Measurements from ENCODE around the gene H19.
A peak's percentile ranks its signal among the peaks of the same experiment; 100 is the strongest.

GRCh38 chr11:1953489-1954266 lies 44.0 kb downstream of the H19 start:
- TF ChIP-seq, protein P1, sequence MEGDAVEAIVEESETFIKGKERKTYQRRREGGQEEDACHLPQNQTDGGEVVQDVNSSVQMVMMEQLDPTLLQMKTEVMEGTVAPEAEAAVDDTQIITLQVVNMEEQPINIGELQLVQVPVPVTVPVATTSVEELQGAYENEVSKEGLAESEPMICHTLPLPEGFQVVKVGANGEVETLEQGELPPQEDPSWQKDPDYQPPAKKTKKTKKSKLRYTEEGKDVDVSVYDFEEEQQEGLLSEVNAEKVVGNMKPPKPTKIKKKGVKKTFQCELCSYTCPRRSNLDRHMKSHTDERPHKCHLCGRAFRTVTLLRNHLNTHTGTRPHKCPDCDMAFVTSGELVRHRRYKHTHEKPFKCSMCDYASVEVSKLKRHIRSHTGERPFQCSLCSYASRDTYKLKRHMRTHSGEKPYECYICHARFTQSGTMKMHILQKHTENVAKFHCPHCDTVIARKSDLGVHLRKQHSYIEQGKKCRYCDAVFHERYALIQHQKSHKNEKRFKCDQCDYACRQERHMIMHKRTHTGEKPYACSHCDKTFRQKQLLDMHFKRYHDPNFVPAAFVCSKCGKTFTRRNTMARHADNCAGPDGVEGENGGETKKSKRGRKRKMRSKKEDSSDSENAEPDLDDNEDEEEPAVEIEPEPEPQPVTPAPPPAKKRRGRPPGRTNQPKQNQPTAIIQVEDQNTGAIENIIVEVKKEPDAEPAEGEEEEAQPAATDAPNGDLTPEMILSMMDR (conservative IDR thresholded peaks at IDR 0.05 in 1 of 2, IDR thresholded peaks at IDR 0.05 in 1 of 2; ENCODE audit: extremely low read depth in 1 of 2, insufficient read depth in 1 of 2, low read depth in 1 of 2, low read length in 2 of 2) = peak in 1 of 2 donors; percentile 2
- TF ChIP-seq EZH2 (IDR thresholded peaks at IDR 0.05; ENCODE audit: borderline replicate concordance, low read length) = no peak

Measured in mammary epithelial cell (primary cell).